H1 (cell line): ENCODE measurements around the gene LIPA.

ENCODE experiments used
- BACH1 ChIP-seq: IDR thresholded peaks from 2 replicates; pipeline ENCODE4 v1.6.1; 2012; ENCODE audit warnings: low read length, improper control_type of control experiment
- TAF1 ChIP-seq: IDR thresholded peaks from 2 replicates; pipeline ENCODE4 v1.6.1; 2011; ENCODE audit warnings: mild to moderate bottlenecking, low read depth, low read length

DNA sequence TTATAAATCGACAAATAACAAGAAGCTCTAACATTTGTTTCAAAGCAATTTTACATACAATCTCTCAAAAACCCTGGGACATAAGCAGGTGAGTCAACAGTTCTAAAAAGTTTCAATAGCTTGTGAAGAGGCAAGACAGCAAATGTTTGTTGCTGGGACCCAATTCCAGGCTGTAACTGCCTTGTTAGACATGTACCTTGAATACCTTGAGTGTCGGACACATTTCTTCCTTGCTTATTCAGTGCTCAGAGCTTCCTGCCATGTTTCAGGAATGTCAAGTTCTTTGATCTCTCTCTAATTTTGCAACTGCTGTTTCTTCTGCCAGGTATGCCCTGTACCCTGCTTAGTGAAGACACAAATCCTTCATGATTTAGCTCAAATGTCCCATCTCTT is 49.5 kb downstream of the LIPA start:
- TF ChIP-seq BACH1, result no peak
- TF ChIP-seq TAF1, result no peak
